AG08396 (cell line): ENCODE data around the gene AHCTF1.
"Not testable (repeated sequence)": the region's sequence is repeated elsewhere in the genome, so short reads cannot be mapped to it uniquely, and the experiment has no call there.

Experiments used
- DNase-seq: peaks from one replicate; pipeline ENCODE4 v3.0.0; 2012; ENCODE audit warnings: low spot score, mixed read lengths

Gene AHCTF1

GRCh38 chr1:246838118-246838456 lies 93.7 kb downstream of the AHCTF1 start:
- DNase-seq, result no peak

GRCh38 chr1:246837418-246838117 lies 94.2 kb downstream of the AHCTF1 start:
- no peak for DNase-seq

DNA sequence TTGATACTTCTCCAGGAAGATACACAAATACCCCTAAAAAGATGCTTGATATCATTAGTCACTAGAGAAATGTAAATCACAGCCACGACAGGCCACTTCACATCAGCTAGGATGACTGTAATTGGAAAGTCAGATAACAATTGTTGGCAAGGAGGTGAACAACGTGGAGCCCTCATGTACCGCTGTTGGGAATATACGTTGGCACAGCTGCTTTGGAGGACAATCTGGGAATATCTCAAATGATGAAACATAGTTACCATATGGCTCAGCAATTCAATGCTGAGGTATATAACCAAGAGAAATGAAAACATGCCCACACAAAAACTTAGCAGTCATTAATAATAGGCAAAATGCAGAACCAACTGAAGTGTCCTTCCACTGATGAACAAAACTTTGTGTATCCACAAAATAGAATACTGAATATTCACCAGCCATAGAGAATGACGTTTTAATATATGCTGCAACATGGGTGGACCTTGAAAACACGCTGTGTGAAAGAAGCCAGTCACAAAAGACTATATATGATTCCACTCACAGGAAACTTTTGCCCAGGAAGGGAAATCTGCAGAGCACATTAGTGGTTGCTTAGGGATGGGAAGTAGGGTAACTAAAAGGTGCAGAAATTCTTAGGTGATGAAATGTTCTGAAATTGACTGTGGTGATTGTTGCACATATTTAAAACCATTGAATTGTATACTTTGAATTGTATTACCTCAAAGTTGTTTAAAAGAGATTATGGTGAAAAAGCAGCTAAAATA lies 95.4 kb downstream of the AHCTF1 start:
- DNase-seq, result no peak

- no peak for DNase-seq
These were observed 100.2 kb downstream of the AHCTF1 start for GRCh38 chr1:246831543-246831942.

DNA sequence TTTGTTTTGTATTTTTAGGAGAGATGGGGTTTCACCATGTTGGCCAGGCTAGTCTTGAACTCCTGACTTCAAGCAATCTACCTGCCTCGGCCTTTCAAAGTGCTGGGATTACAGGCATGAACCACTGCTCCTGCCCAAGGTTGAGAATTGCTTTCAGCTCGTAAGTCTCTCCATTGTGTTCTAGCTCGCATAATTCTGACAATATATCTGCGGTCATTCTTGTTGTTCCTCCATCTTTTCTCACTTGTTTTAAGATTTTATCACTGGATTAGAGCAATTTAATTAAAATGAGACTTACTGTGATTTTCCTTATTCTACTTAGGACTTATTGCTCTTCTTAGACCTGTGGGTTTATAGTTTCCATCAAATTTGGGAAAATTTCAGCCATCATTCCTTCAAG lies 102.9 kb downstream of the AHCTF1 start:
- DNase-seq, result no peak

DNA sequence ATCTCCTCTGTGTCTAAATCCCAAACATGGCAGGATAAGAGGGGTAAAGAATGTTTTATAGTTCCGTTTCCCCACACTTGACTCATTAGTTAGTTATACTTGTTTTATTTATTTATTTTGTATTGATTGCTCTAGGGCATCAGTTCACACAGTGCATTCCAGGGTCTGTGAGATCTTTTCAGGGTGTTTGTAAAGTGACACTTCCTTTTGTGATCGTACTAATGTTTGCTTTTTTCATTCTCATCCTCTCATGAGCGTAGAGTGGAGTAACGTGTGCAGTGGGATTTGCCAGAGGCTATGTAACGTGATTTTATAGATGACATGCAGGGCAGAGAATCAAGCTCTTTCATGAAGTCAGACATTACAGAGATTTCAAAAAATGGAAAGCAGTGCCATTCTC lies 104.4 kb downstream of the AHCTF1 start:
- no peak for DNase-seq

- DNase-seq, result no peak
These were observed 106.1 kb downstream of the AHCTF1 start for GRCh38 chr1:246825557-246826175.

- DNase-seq, result no peak
These were observed 107.2 kb downstream of the AHCTF1 start for GRCh38 chr1:246824541-246824940.

- DNase-seq, result not testable (repeated sequence)
These were observed 109.6 kb downstream of the AHCTF1 start for GRCh38 chr1:246822154-246822553.

- DNase-seq, result no peak
These were observed 111.1 kb downstream of the AHCTF1 start for GRCh38 chr1:246820666-246821065.

DNA sequence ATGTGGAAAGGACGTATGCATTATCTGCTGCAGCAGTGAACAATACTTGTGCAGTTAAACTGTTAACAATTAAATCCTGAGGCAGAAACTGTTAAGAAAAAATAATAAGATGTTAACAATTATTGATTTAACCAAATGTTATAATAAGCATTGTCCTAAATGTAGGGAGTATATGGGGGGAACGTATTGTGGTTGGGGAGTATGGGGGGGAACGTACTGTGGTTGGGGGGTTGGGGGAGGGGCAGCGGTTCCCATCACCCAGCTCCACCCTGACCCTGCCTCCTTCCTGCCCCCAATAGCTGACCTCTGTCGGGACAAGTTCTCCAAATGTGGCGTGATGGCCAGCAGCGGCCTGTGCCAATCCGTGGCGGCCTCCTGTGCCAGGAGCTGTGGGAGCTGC lies 114.0 kb downstream of the AHCTF1 start:
- DNase-seq, result peak; percentile 77

DNA sequence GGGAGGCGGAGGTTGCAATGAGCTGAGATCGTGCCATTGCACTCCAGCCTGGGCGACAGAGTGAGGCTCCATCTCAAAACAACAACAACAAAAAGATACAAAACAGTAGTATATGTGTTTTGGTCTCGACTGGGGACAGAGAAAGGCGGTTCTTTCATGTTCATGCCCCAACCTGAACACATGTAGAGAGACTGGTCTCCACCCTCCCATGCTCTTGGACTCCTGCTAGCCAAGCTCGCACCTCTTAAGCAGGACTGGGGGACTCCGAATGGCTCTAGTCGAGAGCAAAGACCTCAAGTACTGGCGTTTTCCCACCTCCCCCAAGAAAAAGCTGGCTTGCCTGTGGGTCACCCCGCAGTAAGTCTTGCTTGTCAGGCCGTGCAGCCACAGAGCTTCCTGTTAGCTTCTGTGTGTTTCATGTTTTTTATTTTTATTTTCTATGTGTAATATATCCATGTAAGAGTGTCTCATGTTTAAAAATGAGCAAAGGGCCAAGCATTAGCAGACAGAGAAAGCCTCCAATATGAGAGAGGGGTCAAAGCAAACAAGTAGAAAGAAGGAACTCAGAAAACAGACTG lies 116.0 kb downstream of the AHCTF1 start:
- DNase-seq, result no peak

- no peak for DNase-seq
These were observed 116.9 kb downstream of the AHCTF1 start for GRCh38 chr1:246814890-246815289.

- not testable (repeated sequence) for DNase-seq
These were observed 118.4 kb downstream of the AHCTF1 start for GRCh38 chr1:246813325-246813724.

DNA sequence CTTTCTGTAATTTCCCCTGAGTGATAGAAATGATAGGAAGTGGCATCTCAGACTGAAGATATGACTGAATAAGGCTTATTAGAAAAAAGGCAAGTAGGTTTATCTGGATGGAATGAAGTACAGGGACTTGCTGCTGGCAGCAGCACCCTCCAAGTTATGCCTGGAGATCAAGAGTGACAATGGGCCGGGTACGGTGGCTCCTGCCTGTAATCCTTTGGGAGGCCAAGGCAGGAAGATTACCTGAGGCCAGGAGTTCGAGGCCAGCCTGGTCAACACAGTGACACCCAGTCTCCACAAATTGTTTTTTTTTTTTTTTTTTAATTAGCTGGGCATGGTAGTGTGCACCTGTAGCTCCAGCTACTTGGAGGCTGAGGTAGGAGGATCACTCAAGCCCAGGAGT lies 119.8 kb downstream of the AHCTF1 start:
- no peak for DNase-seq

GRCh38 chr1:246809473-246809872 lies 122.3 kb downstream of the AHCTF1 start:
- no peak for DNase-seq

DNA sequence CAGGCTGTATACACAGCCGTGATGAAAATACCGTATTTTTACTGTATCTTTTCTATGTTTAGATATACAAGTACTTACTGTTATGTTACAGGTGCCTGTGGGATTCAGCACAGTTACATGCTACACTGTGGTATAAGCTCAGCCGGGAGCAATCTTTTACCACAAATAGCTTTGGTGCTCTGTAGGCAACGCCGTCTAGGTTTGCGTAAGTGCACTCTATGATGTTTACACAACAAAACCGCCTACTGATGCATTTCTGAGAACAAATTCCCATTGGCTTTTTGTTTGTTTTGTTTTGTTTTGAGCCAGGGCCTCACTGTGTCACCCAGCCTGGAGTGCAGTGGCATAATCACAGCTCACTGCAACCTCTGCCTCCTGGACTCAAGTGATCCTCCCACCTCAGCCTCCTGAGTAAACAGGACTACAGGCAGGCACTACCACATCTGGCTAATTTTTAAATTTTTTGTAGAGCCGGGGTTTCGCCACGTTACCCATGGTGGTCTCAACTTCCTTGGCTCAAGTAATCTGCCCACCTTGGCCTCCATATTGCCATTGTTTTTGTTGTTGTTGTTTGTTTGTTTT lies 126.5 kb downstream of the AHCTF1 start:
- no peak for DNase-seq

- DNase-seq, result no peak
These were observed 127.9 kb downstream of the AHCTF1 start for GRCh38 chr1:246803883-246804282.

GRCh38 chr1:246803373-246803772 lies 128.4 kb downstream of the AHCTF1 start:
- no peak for DNase-seq

- DNase-seq, result no peak
These were observed 130.3 kb downstream of the AHCTF1 start for GRCh38 chr1:246801241-246802020.

GRCh38 chr1:246800756-246801155 lies 131.0 kb downstream of the AHCTF1 start:
- DNase-seq, result no peak

DNA sequence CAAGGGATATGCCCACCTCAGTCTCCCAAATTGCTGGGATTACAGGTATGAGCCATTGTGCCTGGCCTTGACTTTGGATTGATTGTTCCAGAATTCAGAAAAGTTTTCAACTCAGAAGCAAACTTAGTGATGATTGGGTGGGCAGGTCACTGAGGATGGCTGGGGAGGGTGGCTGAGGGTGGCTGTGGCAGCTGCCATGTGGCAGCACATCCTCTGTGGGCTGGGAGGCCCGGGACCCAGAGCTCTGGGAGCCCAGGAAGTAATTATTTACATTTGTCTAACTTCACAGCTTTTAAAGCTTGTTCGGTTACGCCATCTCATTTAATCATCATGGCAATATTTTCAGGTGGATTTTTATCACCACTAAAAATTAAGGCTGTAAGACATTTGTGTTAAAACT lies 131.4 kb downstream of the AHCTF1 start:
- DNase-seq, result no peak
